AG09309 (cell line): Measurements from ENCODE around the gene ENDOG.

Source experiments
- DNase-seq: peaks from one replicate; pipeline ENCODE4 v3.0.0-alpha.2; 2010; ENCODE audit warnings: low read depth
- H3K4me3 ChIP-seq: 2 replicates; pipeline ENCODE4 v1.5.1; 2011; ENCODE audit warnings: mild to moderate bottlenecking, low read depth, low read length, moderate library complexity; ENCODE audit not compliant: control insufficient read depth
- TF ChIP-seq, protein P1 (sequence below): IDR thresholded peaks from 2 replicates; pipeline ENCODE4 v1.5.1; 2011; ENCODE audit warnings: mild to moderate bottlenecking, low read depth, low read length, inconsistent platforms; ENCODE audit not compliant: insufficient read depth, control insufficient read depth; ENCODE audit errors: missing control alignments

The ENDOG gene

DNA sequence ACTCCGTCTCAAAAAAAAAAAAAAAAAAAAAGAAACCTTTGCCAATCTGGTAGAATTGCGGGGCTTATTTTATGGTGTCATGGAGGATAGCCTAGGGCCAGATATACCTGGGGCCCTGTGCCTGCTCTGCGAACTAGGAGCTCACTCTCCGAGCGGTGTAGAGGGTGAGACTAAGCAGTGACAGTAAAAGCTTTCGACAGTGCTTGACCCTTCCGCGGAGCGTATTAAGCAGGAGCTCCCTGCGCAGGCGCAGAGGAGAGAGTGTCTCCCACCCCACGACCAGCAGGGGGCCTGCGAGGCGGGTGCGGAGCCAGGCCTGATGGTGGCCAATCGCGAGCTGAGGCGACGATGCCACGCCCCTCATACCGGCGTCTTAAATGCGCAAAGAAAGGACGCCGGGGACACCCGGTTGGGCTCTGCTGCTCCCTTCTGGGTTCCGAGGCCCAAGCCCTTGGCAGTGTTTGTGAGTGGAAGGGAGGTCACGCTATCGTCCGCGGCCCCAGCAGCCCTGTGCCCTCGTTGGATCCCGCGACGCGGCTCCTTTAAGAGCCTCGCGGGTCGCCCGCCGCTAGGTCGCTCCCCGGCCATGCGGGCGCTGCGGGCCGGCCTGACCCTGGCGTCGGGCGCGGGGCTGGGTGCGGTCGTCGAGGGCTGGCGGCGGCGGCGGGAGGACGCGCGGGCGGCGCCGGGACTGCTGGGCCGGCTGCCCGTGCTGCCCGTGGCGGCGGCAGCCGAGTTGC, at the start of gene ENDOG:
Gene ENDOG, plus strand, starts transcription at position 402 of the 740 bp plus-strand sequence. Its CDS starts 185 bp downstream, at position 587.
- H3K4me3 ChIP-seq, result peak within 1 kb of the TSS; percentile 63
- TF ChIP-seq, protein P1, sequence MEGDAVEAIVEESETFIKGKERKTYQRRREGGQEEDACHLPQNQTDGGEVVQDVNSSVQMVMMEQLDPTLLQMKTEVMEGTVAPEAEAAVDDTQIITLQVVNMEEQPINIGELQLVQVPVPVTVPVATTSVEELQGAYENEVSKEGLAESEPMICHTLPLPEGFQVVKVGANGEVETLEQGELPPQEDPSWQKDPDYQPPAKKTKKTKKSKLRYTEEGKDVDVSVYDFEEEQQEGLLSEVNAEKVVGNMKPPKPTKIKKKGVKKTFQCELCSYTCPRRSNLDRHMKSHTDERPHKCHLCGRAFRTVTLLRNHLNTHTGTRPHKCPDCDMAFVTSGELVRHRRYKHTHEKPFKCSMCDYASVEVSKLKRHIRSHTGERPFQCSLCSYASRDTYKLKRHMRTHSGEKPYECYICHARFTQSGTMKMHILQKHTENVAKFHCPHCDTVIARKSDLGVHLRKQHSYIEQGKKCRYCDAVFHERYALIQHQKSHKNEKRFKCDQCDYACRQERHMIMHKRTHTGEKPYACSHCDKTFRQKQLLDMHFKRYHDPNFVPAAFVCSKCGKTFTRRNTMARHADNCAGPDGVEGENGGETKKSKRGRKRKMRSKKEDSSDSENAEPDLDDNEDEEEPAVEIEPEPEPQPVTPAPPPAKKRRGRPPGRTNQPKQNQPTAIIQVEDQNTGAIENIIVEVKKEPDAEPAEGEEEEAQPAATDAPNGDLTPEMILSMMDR, result peak; percentile 96
- DNase-seq, result peak; percentile 82

DNA sequence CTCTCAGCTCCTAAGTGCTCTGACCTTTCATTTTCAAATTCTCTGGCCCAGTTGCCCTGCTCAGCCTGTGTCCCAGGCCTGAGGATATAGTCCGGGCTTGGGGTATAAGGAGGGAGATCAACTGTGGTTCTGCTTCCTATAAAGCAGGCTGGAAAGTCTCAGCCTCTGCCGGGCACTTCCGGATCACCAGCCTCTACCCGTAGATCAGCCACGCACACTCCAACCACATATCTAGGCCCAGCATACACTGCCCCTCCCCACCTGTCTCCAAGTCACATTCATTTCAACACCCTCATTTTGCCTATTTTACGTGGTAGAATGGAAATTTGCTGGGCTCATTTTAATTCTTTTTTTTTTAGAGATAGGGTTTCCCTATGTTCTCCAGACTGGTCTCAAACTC, 49.7 kb upstream of the ENDOG start:
- TF ChIP-seq, protein P1, result no peak
- no peak for DNase-seq
- no peak overlapping the region for H3K4me3 ChIP-seq

DNA sequence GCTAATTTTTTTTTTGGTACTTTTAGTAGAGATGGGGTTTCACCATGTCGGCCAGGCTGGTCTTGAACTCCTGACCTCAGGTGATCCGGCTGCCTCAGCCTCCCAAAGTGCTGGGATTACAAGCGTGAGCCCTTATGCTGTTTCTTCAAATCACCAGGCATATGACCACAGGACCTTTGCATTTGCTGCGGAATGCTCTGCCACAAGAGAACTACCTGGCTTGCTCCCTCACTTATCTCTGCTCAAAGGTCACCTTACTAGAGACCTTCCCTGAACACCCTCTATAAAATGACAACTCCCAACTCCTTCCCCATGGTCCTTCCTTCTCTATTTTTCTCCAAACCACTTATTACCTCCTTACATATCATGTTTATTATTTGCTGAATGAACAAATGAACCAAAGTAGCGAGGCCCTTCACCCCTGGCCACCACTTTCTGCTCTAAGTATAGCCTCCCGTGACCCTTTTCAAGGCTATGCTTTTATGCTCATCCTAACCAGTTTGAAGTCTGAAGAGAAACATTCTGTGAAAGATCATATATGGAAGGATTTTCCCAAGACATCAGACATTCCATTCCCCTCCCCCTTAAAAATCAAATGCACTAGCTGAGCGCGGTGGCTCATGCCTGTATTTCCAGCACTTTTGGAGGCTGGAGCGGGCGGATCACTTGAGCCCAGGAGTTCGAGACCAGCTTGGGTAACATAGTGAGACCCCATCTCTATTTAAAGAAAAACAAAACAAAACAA, 47.8 kb upstream of the ENDOG start:
- DNase-seq, result no peak
- peak overlapping the region; percentile 93 for H3K4me3 ChIP-seq
- TF ChIP-seq, protein P1, result no peak

DNA sequence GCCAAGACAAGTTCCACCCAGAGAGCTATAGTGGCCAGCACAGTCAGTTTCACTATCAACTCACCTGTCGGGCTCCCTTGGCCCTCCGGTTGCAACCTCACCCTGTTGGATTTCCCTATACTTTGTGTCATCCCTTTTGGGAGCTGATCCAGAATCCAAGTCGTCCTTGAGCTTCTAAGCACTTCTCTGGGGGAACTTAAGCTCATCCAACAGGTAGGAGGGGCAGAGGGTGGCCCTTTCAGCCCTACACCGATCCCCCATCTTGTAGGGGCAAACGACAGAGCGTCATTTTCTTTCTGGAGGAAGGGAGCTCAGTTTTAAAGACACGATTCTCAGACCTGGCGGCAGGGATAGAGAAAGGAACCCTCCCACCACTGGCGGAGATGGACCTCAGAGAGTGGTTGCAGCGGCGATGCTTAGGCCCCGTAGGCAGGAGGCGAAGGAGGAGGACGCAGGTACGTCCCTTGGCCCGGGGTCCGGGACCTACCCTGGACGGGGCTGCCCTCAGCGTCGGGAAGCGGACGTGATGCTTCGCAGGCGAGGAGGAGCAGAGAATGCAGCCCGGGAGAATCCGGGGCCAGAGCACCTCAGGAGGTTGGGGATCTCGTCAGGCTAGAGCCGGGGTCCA, 47.1 kb upstream of the ENDOG start:
- H3K4me3 ChIP-seq, result peak overlapping the region; percentile 93
- DNase-seq, result no peak
- TF ChIP-seq, protein P1, result no peak

- peak within 1 kb of the TSS; percentile 93 for H3K4me3 ChIP-seq
- TF ChIP-seq, protein P1, result no peak
- DNase-seq, result peak; percentile 41
Observed at GRCh38 chr9:128771745-128772519, 46.4 kb upstream of the ENDOG start, which contains the start of gene ZER1. ZER1 (minus strand) TSS chr9:128771927; CDS start chr9:128755565, 16,362 bp downstream.

- TF ChIP-seq, protein P1, result no peak
- no peak for DNase-seq
- H3K4me3 ChIP-seq, result no peak overlapping the region
Observed at GRCh38 chr9:128773049-128773448, 45.3 kb upstream of the ENDOG start.
